SK-N-SH (cell line): ENCODE results near the gene UNC50.

Experiments
- CTCF ChIP-seq: fragments of 200-600 bp; sonication (generic); IDR thresholded peaks from 2 replicates; pipeline ENCODE4 v1.6.1; 2017; ENCODE audit warnings: antibody characterized with exemption, mild to moderate bottlenecking, moderate library complexity
- ELF1 ChIP-seq: IDR thresholded peaks from 2 replicates; pipeline ENCODE4 v1.4.0; 2012
- EP300 ChIP-seq, 2 experiments: IDR thresholded peaks; 2 replicates each; pipeline versions ENCODE4 v1.4.0 to v1.6.1; 2012; ENCODE audit warnings: borderline replicate concordance in 1 of 2, low read depth in 1 of 2, low read length in 1 of 2
- EZH2phosphoT487 ChIP-seq: fragments of 200-600 bp; sonication (generic); IDR thresholded peaks from 2 replicates; pipeline ENCODE4 v1.6.1; 2017; ENCODE audit warnings: low read depth, mixed run types, mild to moderate bottlenecking, antibody characterized with exemption, moderate library complexity, borderline replicate concordance
- FOSL2 ChIP-seq: IDR thresholded peaks from 2 replicates; pipeline ENCODE4 v1.4.0; 2012; ENCODE audit warnings: low read depth, mild to moderate bottlenecking, moderate library complexity, borderline replicate concordance
- FOXJ3 ChIP-seq: sonication (generic); formaldehyde crosslinking; IDR thresholded peaks from 2 replicates; pipeline ENCODE4 v1.5.1; 2020; ENCODE audit warnings: mild to moderate bottlenecking, missing genetic modification reagents
- GABPA ChIP-seq: IDR thresholded peaks from 2 replicates; pipeline ENCODE4 v1.4.0; 2012; ENCODE audit warnings: low read depth, mild to moderate bottlenecking
- MAX ChIP-seq: IDR thresholded peaks from 2 replicates; pipeline ENCODE4 v1.4.0; 2012; ENCODE audit warnings: low read depth
- POLR2AphosphoS5 ChIP-seq: IDR thresholded peaks from 2 replicates; pipeline ENCODE4 v1.6.1; 2012; ENCODE audit warnings: low read depth, low read length
- SIN3A ChIP-seq: IDR thresholded peaks from 2 replicates; pipeline ENCODE4 v1.6.1; 2012; ENCODE audit warnings: low read depth, mild to moderate bottlenecking, low read length, moderate library complexity, borderline replicate concordance
- TAF1 ChIP-seq: IDR thresholded peaks from 2 replicates; pipeline ENCODE4 v1.6.1; 2012; ENCODE audit warnings: low read depth, mild to moderate bottlenecking, low read length, moderate library complexity, borderline replicate concordance

- TF ChIP-seq ELF1 (no peak), MAX (no peak), CTCF (no peak), POLR2AphosphoS5 (no peak), SIN3A (no peak), TAF1 (no peak), GABPA (no peak), FOXJ3 (no peak), FOSL2 (no peak), EP300 (IDR thresholded peaks at IDR 0.05; ENCODE audit: borderline replicate concordance in 1 of 2, low read depth in 1 of 2, low read length in 1 of 2) (no peak), EZH2phosphoT487 (no peak)
Observed at GRCh38 chr2:98656800-98657199, 48.4 kb downstream of the UNC50 start.
